ENCODE data around the gene TRAF1. TPM values are rescaled to one million over a fixed set of nuclear protein-coding genes. Genes with fewer than 3 reads are reported as not detected.

TRAF1 gene
- total RNA-seq, 1 experiment from 2014 or later: 1.4 TPM

DNA sequence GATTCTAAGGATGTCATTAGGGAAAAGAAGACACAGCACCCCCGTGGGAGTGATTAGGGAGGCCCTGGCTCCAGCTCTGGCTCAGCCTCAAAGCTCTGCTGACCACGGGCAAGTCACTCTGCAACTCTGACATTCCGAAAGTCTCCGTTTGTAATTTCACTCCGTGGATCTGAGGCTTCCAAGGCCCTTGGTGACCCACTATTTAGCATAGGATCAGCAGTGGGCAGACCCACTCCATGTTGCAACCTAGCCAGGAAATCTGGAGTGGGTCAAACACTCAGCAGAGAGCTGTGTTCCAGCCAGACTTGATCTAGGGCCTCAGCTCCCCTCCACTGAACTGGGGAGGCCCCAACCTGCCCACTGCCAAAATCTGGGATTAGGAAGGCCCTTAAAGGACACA is 61.4 kb downstream of the TRAF1 start:
- no peak overlapping the region for H3K4ac ChIP-seq (ENCODE audit: low read depth, low read length)
- H3K4me1 Mint-ChIP-seq: peaks cover 11 to 24% of the 10 kb centered on the region in 2 experiments; a peak in 3 of 4 replicates
- H4K20me1 ChIP-seq (ENCODE audit: control insufficient read depth, insufficient read depth, insufficient read length): no peaks in the 10 kb centered on the region
- H3K23ac ChIP-seq (ENCODE audit: insufficient read length, low read depth, low read length): no peak overlapping the region
- no peaks in the 10 kb centered on the region for H3K4me1 ChIP-seq (ENCODE audit: insufficient read depth, low read length)
- H3K27me3 Mint-ChIP-seq (ENCODE audit: low read depth): no peaks in the 10 kb centered on the region
- H3K79me2 ChIP-seq (ENCODE audit: insufficient read depth, low read length): no peaks in the 10 kb centered on the region
- no peak overlapping the region for H4K8ac ChIP-seq (replicated peaks; ENCODE audit: insufficient read length, low read depth, low read length)
- H3K4me2 ChIP-seq (ENCODE audit: insufficient read depth, insufficient read length, low read length): no peak overlapping the region
- no peak overlapping the region for H3K9ac ChIP-seq (ENCODE audit: extremely low read depth, insufficient read length, low read length)
- no peak overlapping the region for H2AFZ ChIP-seq (ENCODE audit: low read length)
- no peak overlapping the region for H3K27ac Mint-ChIP-seq
- H2AK5ac ChIP-seq (ENCODE audit: insufficient read length, low read length): no peak overlapping the region
- no peak overlapping the region for H3K27ac ChIP-seq (ENCODE audit: insufficient read length, low read depth, low read length)
- H3T11ph ChIP-seq (ENCODE audit: low read length): no peak overlapping the region
- H3K79me1 ChIP-seq (ENCODE audit: insufficient read depth, low read depth, low read length, poor library complexity, severe bottlenecking): no peaks in the 10 kb centered on the region
- H2BK5ac ChIP-seq (ENCODE audit: insufficient read length, low read length): no peak overlapping the region
- H2BK20ac ChIP-seq (ENCODE audit: low read depth, low read length, poor library complexity, severe bottlenecking): no peak overlapping the region
- H2BK15ac ChIP-seq (ENCODE audit: low read depth, low read length): no peak overlapping the region
- H2BK12ac ChIP-seq (ENCODE audit: insufficient read length, low read depth, low read length): no peak overlapping the region
- H2BK120ac ChIP-seq (ENCODE audit: low read depth, low read length, poor library complexity, severe bottlenecking): no peak overlapping the region
- no CpG with 5 or more reads among the region's 5 CpGs for WGBS (ENCODE audit: extremely low coverage, insufficient read length, low lambda C conversion rate)
- no peak overlapping the region for H4K5ac ChIP-seq (ENCODE audit: insufficient read length, low read depth, low read length)
- peaks cover 0 to 60% (median 13%) of the 10 kb centered on the region in 3 experiments; a peak in 4 of 7 replicates for H3K36me3 Mint-ChIP-seq (ENCODE audit: insufficient read depth in 1 of 3, low read depth in 3 of 3)
- H3K9me3 Mint-ChIP-seq: no peaks in the 10 kb centered on the region
- no peak overlapping the region for H3K4me3 Mint-ChIP-seq
- no peaks in the 10 kb centered on the region for H3K9me3 ChIP-seq (ENCODE audit: control insufficient read depth, low read depth, low read length)
- TF ChIP-seq, protein P1, sequence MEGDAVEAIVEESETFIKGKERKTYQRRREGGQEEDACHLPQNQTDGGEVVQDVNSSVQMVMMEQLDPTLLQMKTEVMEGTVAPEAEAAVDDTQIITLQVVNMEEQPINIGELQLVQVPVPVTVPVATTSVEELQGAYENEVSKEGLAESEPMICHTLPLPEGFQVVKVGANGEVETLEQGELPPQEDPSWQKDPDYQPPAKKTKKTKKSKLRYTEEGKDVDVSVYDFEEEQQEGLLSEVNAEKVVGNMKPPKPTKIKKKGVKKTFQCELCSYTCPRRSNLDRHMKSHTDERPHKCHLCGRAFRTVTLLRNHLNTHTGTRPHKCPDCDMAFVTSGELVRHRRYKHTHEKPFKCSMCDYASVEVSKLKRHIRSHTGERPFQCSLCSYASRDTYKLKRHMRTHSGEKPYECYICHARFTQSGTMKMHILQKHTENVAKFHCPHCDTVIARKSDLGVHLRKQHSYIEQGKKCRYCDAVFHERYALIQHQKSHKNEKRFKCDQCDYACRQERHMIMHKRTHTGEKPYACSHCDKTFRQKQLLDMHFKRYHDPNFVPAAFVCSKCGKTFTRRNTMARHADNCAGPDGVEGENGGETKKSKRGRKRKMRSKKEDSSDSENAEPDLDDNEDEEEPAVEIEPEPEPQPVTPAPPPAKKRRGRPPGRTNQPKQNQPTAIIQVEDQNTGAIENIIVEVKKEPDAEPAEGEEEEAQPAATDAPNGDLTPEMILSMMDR (conservative IDR thresholded peaks at IDR 0.05): no peak
- no peak overlapping the region for H3K14ac ChIP-seq (ENCODE audit: insufficient read depth, low read length)
- DNase-seq: no peak
- H3K56ac ChIP-seq (ENCODE audit: insufficient read length, low read depth, low read length): no peak overlapping the region
- H3K27me3 ChIP-seq (ENCODE audit: insufficient read depth, low read length): no peaks in the 10 kb centered on the region
- H3K18ac ChIP-seq (ENCODE audit: insufficient read length, low read depth, low read length): no peak overlapping the region
- H4K91ac ChIP-seq (ENCODE audit: insufficient read length, low read depth, low read length): no peak overlapping the region
- no peaks in the 10 kb centered on the region for H3K23me2 ChIP-seq (ENCODE audit: insufficient read length, low read depth, low read length, poor library complexity, severe bottlenecking)
